Measurements from ENCODE around the gene ESYT2.
A peak's percentile ranks its signal among the peaks of the same experiment; 100 is the strongest.
"Not testable (repeated sequence)": the region's sequence is repeated elsewhere in the genome, so short reads cannot be mapped to it uniquely, and the experiment has no call there.

ESYT2 gene

GRCh38 chr7:158728911-158729645 is 100.2 kb downstream of the ESYT2 start:
- DNase-seq (ENCODE audit: low read depth in 2 of 2), result no peak

GRCh38 chr7:158727690-158728089 is 101.6 kb downstream of the ESYT2 start:
- DNase-seq (ENCODE audit: low read depth in 2 of 2), result no peak

- no peak for DNase-seq (ENCODE audit: low read depth in 2 of 2)
Observed at GRCh38 chr7:158726277-158726807, 103.0 kb downstream of the ESYT2 start.

GRCh38 chr7:158725506-158725800 is 103.9 kb downstream of the ESYT2 start:
- DNase-seq (ENCODE audit: low read depth in 2 of 2), result no peak

- DNase-seq (ENCODE audit: low read depth in 2 of 2), result no peak
Observed at GRCh38 chr7:158724658-158725505, 104.4 kb downstream of the ESYT2 start.

- DNase-seq (ENCODE audit: low read depth in 2 of 2), result no peak
Observed at GRCh38 chr7:158723714-158724385, 105.5 kb downstream of the ESYT2 start.

- DNase-seq (ENCODE audit: low read depth in 2 of 2), result no peak
Observed at GRCh38 chr7:158723266-158723665, 106.0 kb downstream of the ESYT2 start.

GRCh38 chr7:158722574-158723237 is 106.6 kb downstream of the ESYT2 start:
- DNase-seq (ENCODE audit: low read depth in 2 of 2), result no peak

- DNase-seq (ENCODE audit: low read depth in 2 of 2), result no peak
Observed at GRCh38 chr7:158720112-158720511, 109.2 kb downstream of the ESYT2 start.

- DNase-seq (ENCODE audit: low read depth in 2 of 2), result no peak
Observed at GRCh38 chr7:158716802-158717201, 112.5 kb downstream of the ESYT2 start.

- DNase-seq (ENCODE audit: low read depth in 2 of 2), result no peak
Observed at GRCh38 chr7:158710651-158711102, 118.6 kb downstream of the ESYT2 start.

GRCh38 chr7:158707610-158708009 is 121.7 kb downstream of the ESYT2 start:
- no peak for DNase-seq (ENCODE audit: low read depth in 2 of 2)

GRCh38 chr7:158706710-158707590 is 122.4 kb downstream of the ESYT2 start:
- DNase-seq (ENCODE audit: low read depth in 2 of 2), result no peak

- DNase-seq (ENCODE audit: low read depth in 2 of 2), result no peak
Observed at GRCh38 chr7:158706273-158706704, 123.0 kb downstream of the ESYT2 start.

- no peak for DNase-seq (ENCODE audit: low read depth in 2 of 2)
Observed at GRCh38 chr7:158705234-158705850, 124.0 kb downstream of the ESYT2 start.

GRCh38 chr7:158704524-158705233 is 124.6 kb downstream of the ESYT2 start, which contains the start of gene NCAPG2:
Gene NCAPG2, minus strand, starts transcription at chr7:158704804. Its CDS starts 2,905 bp downstream, at chr7:158701899.
- peak; percentile 96 to 98 for DNase-seq (ENCODE audit: low read depth in 2 of 2)

- not testable (repeated sequence) for DNase-seq (ENCODE audit: low read depth in 2 of 2)
Observed at GRCh38 chr7:158703679-158704523, 125.4 kb downstream of the ESYT2 start.

- DNase-seq (ENCODE audit: low read depth in 2 of 2), result no peak
Observed at GRCh38 chr7:158702944-158703343, 126.4 kb downstream of the ESYT2 start.

Data from stimulated activated CD4-positive, alpha-beta T cell treated with anti-CD3 and anti-CD28 coated beads, Interleukin-1b, Interleukin-23, amount 100 ng/mL, for 1 hour (primary cell).